Measurements from ENCODE around the gene MNAT1. TPM values are rescaled to one million over a fixed set of nuclear protein-coding genes. Genes with fewer than 3 reads are reported as not detected.

MNAT1 gene
- total and polyA plus RNA-seq, 2 experiments from 2014 or later: 51.6 to 85.0 TPM

DNA sequence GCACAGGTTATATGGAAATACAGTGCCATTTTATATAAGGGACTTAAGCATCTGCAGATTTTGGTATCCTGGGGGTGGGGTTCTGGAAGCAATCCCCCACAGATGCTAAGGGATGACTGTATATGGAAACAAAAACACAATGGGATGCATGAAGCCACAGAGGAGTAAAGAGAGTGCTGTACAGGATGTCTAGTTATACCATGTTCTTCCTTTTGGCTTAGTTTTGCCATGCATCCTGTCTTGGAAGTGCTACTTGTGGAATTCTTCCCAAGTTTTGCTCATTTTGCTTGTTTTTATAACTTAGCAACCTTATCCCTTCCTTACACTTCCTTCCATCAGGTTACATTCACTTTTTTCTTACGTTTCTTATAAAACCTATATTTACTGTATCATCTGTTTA lies 190.7 kb downstream of the MNAT1 start:
- H3F3A ChIP-seq (replicated peaks; ENCODE audit: low read depth): no peaks in the 10 kb centered on the region
- H3K4me1 Mint-ChIP-seq: no peaks in the 10 kb centered on the region
- H3K36me3 Mint-ChIP-seq (ENCODE audit: low read depth): no peaks in the 10 kb centered on the region
- no peaks in the 10 kb centered on the region for H3K27me3 ChIP-seq (ENCODE audit: insufficient read depth)
- H3K79me2 ChIP-seq (replicated peaks; ENCODE audit: insufficient read depth): no peaks in the 10 kb centered on the region; the same call in 1 of the 2 replicates
- H4K20me1 ChIP-seq (replicated peaks; ENCODE audit: insufficient read depth): no peaks in the 10 kb centered on the region
- H3K27me3 Mint-ChIP-seq (ENCODE audit: insufficient read depth, low read depth, poor library complexity): no peaks in the 10 kb centered on the region
- H2AFZ ChIP-seq: no peak overlapping the region
- no peak overlapping the region for H3K4me3 ChIP-seq
- no peaks in the 10 kb centered on the region for H3K9me2 ChIP-seq (ENCODE audit: insufficient read depth)
- H3K4me1 ChIP-seq (ENCODE audit: insufficient read depth): no peaks in the 10 kb centered on the region
- ATAC-seq: no peak
- no peak overlapping the region for H3K27ac ChIP-seq (ENCODE audit: low read depth)
- no peaks in the 10 kb centered on the region for H3K36me3 ChIP-seq (ENCODE audit: insufficient read depth)
- no peak for TF ChIP-seq ZNF114 (CRISPR knock-in tag; IDR thresholded peaks at IDR 0.05)
- TF ChIP-seq STAT1 (IDR thresholded peaks at IDR 0.05; ENCODE audit: unreplicated experiment): no peak
- TF ChIP-seq REST (IDR thresholded peaks at IDR 0.05; ENCODE audit: unreplicated experiment): no peak
- TF ChIP-seq ZNF331 (CRISPR knock-in tag; IDR thresholded peaks at IDR 0.05; ENCODE audit: low read depth): no peak
- no peak for TF ChIP-seq NANOG (IDR thresholded peaks at IDR 0.05; ENCODE audit: borderline replicate concordance)
- no peak overlapping the region for H3K4me2 ChIP-seq
- DNase-seq (ENCODE audit: low spot score): no peak
- H3K27ac Mint-ChIP-seq: no peak overlapping the region
- H3K4me3 Mint-ChIP-seq: no peak overlapping the region
- H3K9me3 Mint-ChIP-seq: no peaks in the 10 kb centered on the region

DNA sequence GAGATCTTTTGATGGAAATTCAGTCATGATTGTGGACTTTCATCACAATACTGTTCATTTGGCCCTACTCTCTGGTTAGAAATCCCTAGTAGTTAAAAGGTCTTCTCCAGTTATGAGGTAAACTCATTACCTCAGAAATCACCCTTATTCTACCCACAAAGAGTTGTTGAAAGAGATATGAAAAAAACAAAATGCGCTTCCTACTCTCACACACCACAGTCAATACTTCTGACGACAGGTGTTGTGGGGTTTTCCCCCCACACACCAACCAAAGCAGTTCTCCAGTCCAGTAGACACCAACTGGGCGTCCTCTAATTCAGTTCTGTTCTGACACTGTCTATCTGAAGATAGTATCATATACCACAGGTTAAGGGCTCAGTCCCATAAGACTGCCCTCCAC lies 191.4 kb downstream of the MNAT1 start:
- no peak overlapping the region for H3K27ac ChIP-seq (ENCODE audit: low read depth)
- no peak overlapping the region for H2AFZ ChIP-seq
- H3K4me3 ChIP-seq: no peak overlapping the region
- Mint-ChIP-seq H3K27me3 (ENCODE audit: insufficient read depth, low read depth, poor library complexity) (no peaks in the 10 kb centered on the region), H3K27ac (no peak overlapping the region), H3K9me3 (no peaks in the 10 kb centered on the region), H3K36me3 (ENCODE audit: low read depth) (no peaks in the 10 kb centered on the region), H3K4me3 (no peak overlapping the region), H3K4me1 (no peaks in the 10 kb centered on the region)
- no peaks in the 10 kb centered on the region for H3K36me3 ChIP-seq (ENCODE audit: insufficient read depth)
- no peaks in the 10 kb centered on the region for H3K4me1 ChIP-seq (ENCODE audit: insufficient read depth)
- no peak overlapping the region for H3K4me2 ChIP-seq
- ATAC-seq (no peak), DNase-seq (ENCODE audit: low spot score) (no peak)
- H4K20me1 ChIP-seq (replicated peaks; ENCODE audit: insufficient read depth): no peaks in the 10 kb centered on the region
- H3F3A ChIP-seq (replicated peaks; ENCODE audit: low read depth): no peaks in the 10 kb centered on the region
- no peaks in the 10 kb centered on the region for H3K9me2 ChIP-seq (ENCODE audit: insufficient read depth)
- H3K27me3 ChIP-seq (ENCODE audit: insufficient read depth): no peaks in the 10 kb centered on the region
- H3K79me2 ChIP-seq (replicated peaks; ENCODE audit: insufficient read depth): no peaks in the 10 kb centered on the region; the same call in 1 of the 2 replicates
- TF ChIP-seq REST (IDR thresholded peaks at IDR 0.05; ENCODE audit: unreplicated experiment) (no peak), ZNF114 (CRISPR knock-in tag; IDR thresholded peaks at IDR 0.05) (no peak), EZH2phosphoT487 (IDR thresholded peaks at IDR 0.05; ENCODE audit: unreplicated experiment) (no peak), EZH2 (IDR thresholded peaks at IDR 0.05; ENCODE audit: low read depth, unreplicated experiment) (no peak), NANOG (IDR thresholded peaks at IDR 0.05; ENCODE audit: borderline replicate concordance) (no peak), ZNF331 (CRISPR knock-in tag; IDR thresholded peaks at IDR 0.05; ENCODE audit: low read depth) (no peak)
- TF ChIP-seq, protein P1, sequence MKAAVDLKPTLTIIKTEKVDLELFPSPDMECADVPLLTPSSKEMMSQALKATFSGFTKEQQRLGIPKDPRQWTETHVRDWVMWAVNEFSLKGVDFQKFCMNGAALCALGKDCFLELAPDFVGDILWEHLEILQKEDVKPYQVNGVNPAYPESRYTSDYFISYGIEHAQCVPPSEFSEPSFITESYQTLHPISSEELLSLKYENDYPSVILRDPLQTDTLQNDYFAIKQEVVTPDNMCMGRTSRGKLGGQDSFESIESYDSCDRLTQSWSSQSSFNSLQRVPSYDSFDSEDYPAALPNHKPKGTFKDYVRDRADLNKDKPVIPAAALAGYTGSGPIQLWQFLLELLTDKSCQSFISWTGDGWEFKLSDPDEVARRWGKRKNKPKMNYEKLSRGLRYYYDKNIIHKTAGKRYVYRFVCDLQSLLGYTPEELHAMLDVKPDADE (IDR thresholded peaks at IDR 0.05): no peak
